ENCODE results near the gene PCCA. TPM values are rescaled to one million over a fixed set of nuclear protein-coding genes. Genes with fewer than 3 reads are reported as not detected.
"Not testable (repeated sequence)": the region's sequence is repeated elsewhere in the genome, so short reads cannot be mapped to it uniquely, and the experiment has no call there.

The PCCA gene
- total RNA-seq, 4 donors from 2014 or later: 29.5 to 55.5 (median 38.3) TPM

DNA sequence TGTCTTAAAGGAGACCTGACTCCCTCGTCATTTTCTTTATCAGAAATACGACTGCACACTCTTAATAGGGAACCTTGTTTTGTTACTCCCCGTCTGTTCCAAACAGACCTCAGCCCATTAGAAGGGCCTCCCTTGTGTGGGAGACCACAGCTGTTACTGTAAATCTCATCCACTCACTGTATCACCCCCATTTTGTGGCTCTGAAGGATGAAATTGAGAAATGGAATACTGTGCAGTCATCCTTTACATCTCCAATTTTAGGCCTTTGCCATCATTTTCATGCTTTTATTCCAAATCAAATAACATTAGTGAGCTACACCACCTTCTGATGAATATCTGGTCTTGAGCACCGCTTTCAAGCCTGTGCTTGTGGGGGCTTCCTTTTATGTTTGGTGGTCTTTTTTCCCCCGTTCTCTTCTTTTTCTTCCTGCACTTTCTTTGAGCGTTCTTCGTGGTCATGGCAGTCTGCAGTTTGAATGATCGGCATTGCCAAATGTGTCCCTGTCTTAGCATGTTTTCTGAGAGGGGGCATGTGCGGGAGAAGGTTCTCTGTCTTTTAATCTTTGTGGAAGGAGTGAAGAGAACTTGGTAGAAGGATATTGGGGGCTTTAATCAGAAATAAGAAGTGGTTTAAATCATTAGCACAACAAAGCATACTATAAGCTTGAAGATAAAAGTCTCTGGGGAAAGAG, 433.9 kb downstream of the PCCA start:
- no peak for DNase-seq (ENCODE audit: low spot score in 2 of 2)
- Histone ChIP-seq H3K9me3 (no peaks in the 10 kb centered on the region), H3K27me3 (no peaks in the 10 kb centered on the region), H3K27ac (no peak overlapping the region), H3K36me3 (peaks cover 0 to 15% (median 2%) of the 10 kb centered on the region in 3 donors), H3K4me3 (no peak overlapping the region), H3K4me1 (no peaks in the 10 kb centered on the region)
- TF ChIP-seq POLR2A (IDR thresholded peaks at IDR 0.05) (no peak), EP300 (IDR thresholded peaks at IDR 0.05) (no peak)
- TF ChIP-seq, protein P1, sequence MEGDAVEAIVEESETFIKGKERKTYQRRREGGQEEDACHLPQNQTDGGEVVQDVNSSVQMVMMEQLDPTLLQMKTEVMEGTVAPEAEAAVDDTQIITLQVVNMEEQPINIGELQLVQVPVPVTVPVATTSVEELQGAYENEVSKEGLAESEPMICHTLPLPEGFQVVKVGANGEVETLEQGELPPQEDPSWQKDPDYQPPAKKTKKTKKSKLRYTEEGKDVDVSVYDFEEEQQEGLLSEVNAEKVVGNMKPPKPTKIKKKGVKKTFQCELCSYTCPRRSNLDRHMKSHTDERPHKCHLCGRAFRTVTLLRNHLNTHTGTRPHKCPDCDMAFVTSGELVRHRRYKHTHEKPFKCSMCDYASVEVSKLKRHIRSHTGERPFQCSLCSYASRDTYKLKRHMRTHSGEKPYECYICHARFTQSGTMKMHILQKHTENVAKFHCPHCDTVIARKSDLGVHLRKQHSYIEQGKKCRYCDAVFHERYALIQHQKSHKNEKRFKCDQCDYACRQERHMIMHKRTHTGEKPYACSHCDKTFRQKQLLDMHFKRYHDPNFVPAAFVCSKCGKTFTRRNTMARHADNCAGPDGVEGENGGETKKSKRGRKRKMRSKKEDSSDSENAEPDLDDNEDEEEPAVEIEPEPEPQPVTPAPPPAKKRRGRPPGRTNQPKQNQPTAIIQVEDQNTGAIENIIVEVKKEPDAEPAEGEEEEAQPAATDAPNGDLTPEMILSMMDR (IDR thresholded peaks at IDR 0.05): no peak
- WGBS, 2 donors: 94 to 96% methylated on average over 9 of the region's 9 CpGs

DNA sequence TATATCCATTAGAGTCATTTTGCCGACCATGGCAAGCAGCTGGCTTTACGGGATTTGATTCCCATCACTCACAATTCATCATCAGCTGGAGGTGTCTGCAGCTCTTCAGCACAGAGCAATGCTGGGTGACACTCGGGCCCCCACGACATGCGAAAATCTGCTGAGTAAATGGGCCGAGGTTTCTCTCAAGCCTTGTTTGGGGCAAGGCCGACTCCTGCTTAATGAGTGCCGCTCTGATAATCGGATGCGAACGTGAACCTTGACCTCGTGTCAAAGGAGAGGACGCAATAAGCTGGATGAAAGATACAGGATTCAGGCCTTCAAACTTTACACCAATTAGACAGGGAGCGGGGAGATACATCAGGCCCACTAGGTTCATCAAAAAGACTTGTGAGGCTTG, 434.5 kb downstream of the PCCA start:
- no peaks in the 10 kb centered on the region for H3K9me3 ChIP-seq
- no peak for TF ChIP-seq POLR2A (IDR thresholded peaks at IDR 0.05)
- TF ChIP-seq EP300 (IDR thresholded peaks at IDR 0.05): no peak
- TF ChIP-seq, protein P1 (IDR thresholded peaks at IDR 0.05): no peak
- no peak for DNase-seq (ENCODE audit: low spot score in 2 of 2)
- no peaks in the 10 kb centered on the region for H3K4me1 ChIP-seq
- peaks cover 0 to 22% (median 2%) of the 10 kb centered on the region in 3 donors for H3K36me3 ChIP-seq
- H3K27me3 ChIP-seq: no peaks in the 10 kb centered on the region
- no peak overlapping the region for H3K27ac ChIP-seq
- WGBS, 2 donors: 92 to 93% methylated on average over 14 of the region's 14 CpGs
- no peak overlapping the region for H3K4me3 ChIP-seq

DNA sequence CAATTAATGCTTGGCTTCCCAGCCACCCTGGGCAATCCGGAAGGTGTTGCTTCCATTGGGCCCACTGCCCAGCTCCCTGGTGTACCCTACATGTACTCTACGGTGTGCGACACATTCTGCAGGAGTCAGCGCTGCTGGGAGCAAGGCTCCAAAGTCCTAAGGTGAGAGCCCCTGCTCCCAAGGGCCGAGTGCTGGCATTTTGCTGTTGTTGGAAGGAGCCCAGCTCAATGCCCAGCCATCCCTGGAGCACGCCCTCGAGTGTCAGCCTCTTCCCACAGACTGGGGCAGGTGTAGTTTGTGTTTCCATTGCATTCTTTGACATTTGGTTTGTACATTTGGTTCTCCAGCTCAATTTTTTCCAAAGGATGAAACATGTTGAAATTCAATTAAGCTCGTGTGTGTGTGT, 435.1 kb downstream of the PCCA start:
- H3K36me3 ChIP-seq: peaks cover 0 to 27% (median 2%) of the 10 kb centered on the region in 3 donors
- WGBS, 2 donors: 83 to 88% methylated on average over 8 of the region's 8 CpGs
- H3K9me3 ChIP-seq: no peaks in the 10 kb centered on the region
- no peaks in the 10 kb centered on the region for H3K4me1 ChIP-seq
- TF ChIP-seq, protein P1 (IDR thresholded peaks at IDR 0.05): no peak
- TF ChIP-seq EP300 (IDR thresholded peaks at IDR 0.05): no peak
- TF ChIP-seq POLR2A (IDR thresholded peaks at IDR 0.05): no peak
- DNase-seq (ENCODE audit: low spot score in 2 of 2): no peak
- no peak overlapping the region for H3K4me3 ChIP-seq
- no peaks in the 10 kb centered on the region for H3K27me3 ChIP-seq
- H3K27ac ChIP-seq: no peak overlapping the region

GRCh38 chr13:100524688-100525087, 435.8 kb downstream of the PCCA start:
- not testable (repeated sequence) for H3K4me3 ChIP-seq; H3K4me1 ChIP-seq; H3K27me3 ChIP-seq; H3K9me3 ChIP-seq; H3K27ac ChIP-seq; DNase-seq (ENCODE audit: low spot score in 2 of 2)
- H3K36me3 ChIP-seq: peaks cover 0 to 34% (median 2%) of the 10 kb centered on the region in 3 donors
- WGBS, 2 donors: 97 to 99% methylated on average over 5 of the region's 5 CpGs

GRCh38 chr13:100525453-100526317, 436.8 kb downstream of the PCCA start:
- TF ChIP-seq POLR2A (IDR thresholded peaks at IDR 0.05): no peak
- TF ChIP-seq, protein P1 (IDR thresholded peaks at IDR 0.05): no peak
- no peak for TF ChIP-seq EP300 (IDR thresholded peaks at IDR 0.05)
- H3K9me3 ChIP-seq: no peaks in the 10 kb centered on the region
- WGBS, 2 donors: 79 to 81% methylated on average over 15 to 17 of the region's 17 CpGs

More at GRCh38 chr13:100525453-100526317, 436.8 kb downstream of the PCCA start:
- Histone ChIP-seq H3K27ac (no peak overlapping the region), H3K4me1 (no peaks in the 10 kb centered on the region), H3K36me3 (peaks cover 0 to 39% (median 2%) of the 10 kb centered on the region in 3 donors), H3K4me3 (no peak overlapping the region), H3K27me3 (no peaks in the 10 kb centered on the region)
- DNase-seq (ENCODE audit: low spot score in 2 of 2): no peak

Measured in tibial nerve (tissue), 4 donors.